IMR-90 (cell line): ENCODE measurements around the gene ZNF470. TPM values are rescaled to one million over a fixed set of nuclear protein-coding genes. Genes with fewer than 3 reads are reported as not detected.

Source experiments
- MAZ ChIP-seq: IDR thresholded peaks from 2 replicates; pipeline ENCODE4 v1.6.1; 2012; ENCODE audit warnings: low read depth, mild to moderate bottlenecking, low read length, improper control_type of control experiment, moderate library complexity, borderline replicate concordance
- polyA plus RNA-seq, 3 experiments: library from polyadenylated mRNA; depleted of rRNA; stranded (reverse); fragments of >200 nt; gene quantifications; 2 replicates each; pipeline ENCODE4 v1.2.3, GENCODE V29; 2012; ENCODE audit warnings: low replicate concordance in 1 of 3
- total RNA-seq: library from RNA; depleted of rRNA; stranded (reverse); fragments of >200 nt; gene quantifications from 2 replicates; pipeline ENCODE4 v1.2.3, GENCODE V29; 2012
- TF ChIP-seq, protein P1 (sequence below): conservative IDR thresholded peaks from 2 replicates; pipeline ENCODE4 v1.5.1; 2012; ENCODE audit warnings: mild to moderate bottlenecking, low read depth, low read length, improper control_type of control experiment

Gene ZNF470
- total and polyA plus RNA-seq, 2 of the 4 experiments (the other 2 are of a cell fraction) = 1.7 to 3.8 TPM

DNA sequence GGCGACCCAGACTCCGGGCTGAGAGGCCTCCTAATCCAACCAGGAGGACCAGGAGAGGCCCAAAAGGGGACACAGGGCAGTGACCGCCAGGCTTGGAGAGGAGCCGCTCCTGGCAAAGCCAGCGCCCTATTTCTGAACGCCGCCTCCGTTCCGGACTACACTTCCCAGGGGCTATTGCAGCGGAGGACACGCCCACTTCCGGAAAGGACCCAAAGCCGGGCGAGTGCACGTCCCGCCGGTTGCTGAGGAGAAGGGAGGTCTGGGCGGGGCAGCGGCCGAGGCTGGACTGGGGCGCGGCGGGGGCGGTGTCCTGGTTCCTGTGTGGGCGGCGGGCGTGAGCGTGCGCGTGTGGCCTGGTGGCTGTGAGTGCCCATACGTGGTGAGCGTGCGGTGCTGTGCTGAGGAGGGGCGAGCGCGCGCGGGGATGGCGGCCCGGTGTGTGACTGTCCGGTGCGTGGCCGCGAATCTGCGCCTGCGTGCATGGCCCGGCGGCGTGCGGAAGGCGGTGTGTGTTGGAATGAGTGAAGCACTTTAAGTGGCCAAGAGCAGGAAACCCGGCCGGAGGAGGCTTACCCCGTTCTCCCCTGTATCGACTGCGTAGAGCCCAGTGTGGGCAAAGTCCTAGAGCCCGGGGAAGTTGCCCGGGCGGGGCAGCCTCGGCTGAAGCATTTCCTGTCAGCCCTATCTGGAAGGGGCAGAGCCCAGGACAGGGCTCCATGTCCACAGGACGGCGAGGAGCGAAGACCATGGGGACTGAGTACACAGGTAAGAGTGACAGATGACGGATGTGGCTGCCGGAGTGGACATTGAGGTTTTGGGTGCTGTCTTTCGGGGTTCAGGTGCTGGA is at the start of gene ZNF470 (continued):
- TF ChIP-seq MAZ = peak; percentile 60; the same call in 1 of the 2 replicates
- TF ChIP-seq, protein P1, sequence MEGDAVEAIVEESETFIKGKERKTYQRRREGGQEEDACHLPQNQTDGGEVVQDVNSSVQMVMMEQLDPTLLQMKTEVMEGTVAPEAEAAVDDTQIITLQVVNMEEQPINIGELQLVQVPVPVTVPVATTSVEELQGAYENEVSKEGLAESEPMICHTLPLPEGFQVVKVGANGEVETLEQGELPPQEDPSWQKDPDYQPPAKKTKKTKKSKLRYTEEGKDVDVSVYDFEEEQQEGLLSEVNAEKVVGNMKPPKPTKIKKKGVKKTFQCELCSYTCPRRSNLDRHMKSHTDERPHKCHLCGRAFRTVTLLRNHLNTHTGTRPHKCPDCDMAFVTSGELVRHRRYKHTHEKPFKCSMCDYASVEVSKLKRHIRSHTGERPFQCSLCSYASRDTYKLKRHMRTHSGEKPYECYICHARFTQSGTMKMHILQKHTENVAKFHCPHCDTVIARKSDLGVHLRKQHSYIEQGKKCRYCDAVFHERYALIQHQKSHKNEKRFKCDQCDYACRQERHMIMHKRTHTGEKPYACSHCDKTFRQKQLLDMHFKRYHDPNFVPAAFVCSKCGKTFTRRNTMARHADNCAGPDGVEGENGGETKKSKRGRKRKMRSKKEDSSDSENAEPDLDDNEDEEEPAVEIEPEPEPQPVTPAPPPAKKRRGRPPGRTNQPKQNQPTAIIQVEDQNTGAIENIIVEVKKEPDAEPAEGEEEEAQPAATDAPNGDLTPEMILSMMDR = no peak
